ENCODE results near the gene GMPS.

GRCh38 chr3:155880286-155880685 is 9.8 kb downstream of the GMPS start:
- no peak for TF ChIP-seq NCOA5 (CRISPR knock-in tag; IDR thresholded peaks at IDR 0.05)
- TF ChIP-seq KLF13 (CRISPR knock-in tag; IDR thresholded peaks at IDR 0.05), result no peak
- TF ChIP-seq NFIC (IDR thresholded peaks at IDR 0.05; ENCODE audit: low read length), result no peak
- no peak for TF ChIP-seq ZNF713 (CRISPR knock-in tag; IDR thresholded peaks at IDR 0.05)
- no peak for TF ChIP-seq ZNF704 (CRISPR knock-in tag; IDR thresholded peaks at IDR 0.05; ENCODE audit: borderline replicate concordance)
- TF ChIP-seq ZNF572 (CRISPR knock-in tag; IDR thresholded peaks at IDR 0.05), result no peak
- no peak for TF ChIP-seq ZNF776 (CRISPR knock-in tag; IDR thresholded peaks at IDR 0.05)
- TF ChIP-seq ZNF547 (CRISPR knock-in tag; IDR thresholded peaks at IDR 0.05), result no peak
- no peak for TF ChIP-seq SUZ12 (IDR thresholded peaks at IDR 0.05; ENCODE audit: low read depth, low read length)
- TF ChIP-seq ZNF280D (CRISPR knock-in tag; IDR thresholded peaks at IDR 0.05), result no peak
- TF ChIP-seq SMC3 (IDR thresholded peaks at IDR 0.05; ENCODE audit: low read length), result no peak
